Measurements from ENCODE around the gene CNOT11.
"Not testable (repeated sequence)": the region's sequence is repeated elsewhere in the genome, so short reads cannot be mapped to it uniquely, and the experiment has no call there.

The CNOT11 gene

GRCh38 chr2:101249826-101250225 lies 2.9 kb upstream of the CNOT11 start:
- no peak for TF ChIP-seq CTCF (IDR thresholded peaks at IDR 0.05; ENCODE audit: poor library complexity, severe bottlenecking)
- ATAC-seq (ENCODE audit: low read depth) = no peak
- no peak overlapping the region for H3K4me3 ChIP-seq (ENCODE audit: severe bottlenecking)

GRCh38 chr2:101251246-101251781 lies 1.4 kb upstream of the CNOT11 start:
- H3K27me3 ChIP-seq (ENCODE audit: insufficient read depth, poor library complexity, severe bottlenecking); H3K9me3 ChIP-seq (ENCODE audit: severe bottlenecking); H3K36me3 ChIP-seq (ENCODE audit: low read depth); DNase-seq (ENCODE audit: low spot score); ATAC-seq (ENCODE audit: low read depth): not testable (repeated sequence)
- H3K27ac ChIP-seq (ENCODE audit: poor library complexity, severe bottlenecking) = peak overlapping the region; percentile 66
- H3K4me1 ChIP-seq (ENCODE audit: insufficient read depth, poor library complexity, severe bottlenecking) = peaks cover 22% of the 10 kb centered on the region
- peak overlapping the region; percentile 98 for H3K4me3 ChIP-seq (ENCODE audit: severe bottlenecking)

More at GRCh38 chr2:101249826-101250225, 2.9 kb upstream of the CNOT11 start:
- no peak for DNase-seq (ENCODE audit: low spot score)
- no peaks in the 10 kb centered on the region for H3K27me3 ChIP-seq (ENCODE audit: insufficient read depth, poor library complexity, severe bottlenecking)
- no peaks in the 10 kb centered on the region for H3K9me3 ChIP-seq (ENCODE audit: severe bottlenecking)
- peaks cover 16% of the 10 kb centered on the region for H3K4me1 ChIP-seq (ENCODE audit: insufficient read depth, poor library complexity, severe bottlenecking)
- no peak overlapping the region for H3K27ac ChIP-seq (ENCODE audit: poor library complexity, severe bottlenecking)
- H3K36me3 ChIP-seq (ENCODE audit: low read depth) = 0 out of 2 replicates have a peak, but pooled peaks cover 7% of the 10 kb centered on the region

- Histone ChIP-seq H3K36me3 (ENCODE audit: low read depth) (0 out of 2 replicates have a peak, but pooled peaks cover 8% of the 10 kb centered on the region), H3K27me3 (ENCODE audit: insufficient read depth, poor library complexity, severe bottlenecking) (no peaks in the 10 kb centered on the region), H3K9me3 (ENCODE audit: severe bottlenecking) (no peaks in the 10 kb centered on the region), H3K4me3 (ENCODE audit: severe bottlenecking) (peak overlapping the region; percentile 98), H3K4me1 (ENCODE audit: insufficient read depth, poor library complexity, severe bottlenecking) (peaks cover 21% of the 10 kb centered on the region), H3K27ac (ENCODE audit: poor library complexity, severe bottlenecking) (peak overlapping the region; percentile 66)
- peak; percentile 84 for TF ChIP-seq CTCF (IDR thresholded peaks at IDR 0.05; ENCODE audit: poor library complexity, severe bottlenecking)
- DNase-seq (ENCODE audit: low spot score) (no peak), ATAC-seq (ENCODE audit: low read depth) (peak; percentile 78)
These were observed 760 bp upstream of the CNOT11 start for GRCh38 chr2:101251844-101252407.

GRCh38 chr2:101253013-101253702 lies 472 bp downstream of the CNOT11 start:
- Histone ChIP-seq H3K9me3 (ENCODE audit: severe bottlenecking) (no peaks in the 10 kb centered on the region), H3K4me3 (ENCODE audit: severe bottlenecking) (peak overlapping the region; percentile 98), H3K27ac (ENCODE audit: poor library complexity, severe bottlenecking) (peak overlapping the region; percentile 66), H3K36me3 (ENCODE audit: low read depth) (peaks cover 16% of the 10 kb centered on the region), H3K27me3 (ENCODE audit: insufficient read depth, poor library complexity, severe bottlenecking) (no peaks in the 10 kb centered on the region), H3K4me1 (ENCODE audit: insufficient read depth, poor library complexity, severe bottlenecking) (peaks cover 20% of the 10 kb centered on the region)
- DNase-seq (ENCODE audit: low spot score) = peak; percentile 77
- ATAC-seq (ENCODE audit: low read depth) = peak; percentile 66
- TF ChIP-seq CTCF (IDR thresholded peaks at IDR 0.05; ENCODE audit: poor library complexity, severe bottlenecking) = no peak

GRCh38 chr2:101253703-101254450 lies 1.2 kb downstream of the CNOT11 start:
- H3K4me1 ChIP-seq (ENCODE audit: insufficient read depth, poor library complexity, severe bottlenecking) = peaks cover 20% of the 10 kb centered on the region
- H3K27ac ChIP-seq (ENCODE audit: poor library complexity, severe bottlenecking) = peak overlapping the region; percentile 66
- peak overlapping the region; percentile 98 for H3K4me3 ChIP-seq (ENCODE audit: severe bottlenecking)
- DNase-seq (ENCODE audit: low spot score) (no peak), ATAC-seq (ENCODE audit: low read depth) (no peak)
- H3K36me3 ChIP-seq (ENCODE audit: low read depth) = peaks cover 23% of the 10 kb centered on the region
- H3K9me3 ChIP-seq (ENCODE audit: severe bottlenecking) = no peaks in the 10 kb centered on the region
- H3K27me3 ChIP-seq (ENCODE audit: insufficient read depth, poor library complexity, severe bottlenecking) = no peaks in the 10 kb centered on the region
- TF ChIP-seq CTCF (IDR thresholded peaks at IDR 0.05; ENCODE audit: poor library complexity, severe bottlenecking) = no peak

Measured in RWPE2 (cell line).